ENCODE results near the gene POLE.

The POLE gene, protein sequence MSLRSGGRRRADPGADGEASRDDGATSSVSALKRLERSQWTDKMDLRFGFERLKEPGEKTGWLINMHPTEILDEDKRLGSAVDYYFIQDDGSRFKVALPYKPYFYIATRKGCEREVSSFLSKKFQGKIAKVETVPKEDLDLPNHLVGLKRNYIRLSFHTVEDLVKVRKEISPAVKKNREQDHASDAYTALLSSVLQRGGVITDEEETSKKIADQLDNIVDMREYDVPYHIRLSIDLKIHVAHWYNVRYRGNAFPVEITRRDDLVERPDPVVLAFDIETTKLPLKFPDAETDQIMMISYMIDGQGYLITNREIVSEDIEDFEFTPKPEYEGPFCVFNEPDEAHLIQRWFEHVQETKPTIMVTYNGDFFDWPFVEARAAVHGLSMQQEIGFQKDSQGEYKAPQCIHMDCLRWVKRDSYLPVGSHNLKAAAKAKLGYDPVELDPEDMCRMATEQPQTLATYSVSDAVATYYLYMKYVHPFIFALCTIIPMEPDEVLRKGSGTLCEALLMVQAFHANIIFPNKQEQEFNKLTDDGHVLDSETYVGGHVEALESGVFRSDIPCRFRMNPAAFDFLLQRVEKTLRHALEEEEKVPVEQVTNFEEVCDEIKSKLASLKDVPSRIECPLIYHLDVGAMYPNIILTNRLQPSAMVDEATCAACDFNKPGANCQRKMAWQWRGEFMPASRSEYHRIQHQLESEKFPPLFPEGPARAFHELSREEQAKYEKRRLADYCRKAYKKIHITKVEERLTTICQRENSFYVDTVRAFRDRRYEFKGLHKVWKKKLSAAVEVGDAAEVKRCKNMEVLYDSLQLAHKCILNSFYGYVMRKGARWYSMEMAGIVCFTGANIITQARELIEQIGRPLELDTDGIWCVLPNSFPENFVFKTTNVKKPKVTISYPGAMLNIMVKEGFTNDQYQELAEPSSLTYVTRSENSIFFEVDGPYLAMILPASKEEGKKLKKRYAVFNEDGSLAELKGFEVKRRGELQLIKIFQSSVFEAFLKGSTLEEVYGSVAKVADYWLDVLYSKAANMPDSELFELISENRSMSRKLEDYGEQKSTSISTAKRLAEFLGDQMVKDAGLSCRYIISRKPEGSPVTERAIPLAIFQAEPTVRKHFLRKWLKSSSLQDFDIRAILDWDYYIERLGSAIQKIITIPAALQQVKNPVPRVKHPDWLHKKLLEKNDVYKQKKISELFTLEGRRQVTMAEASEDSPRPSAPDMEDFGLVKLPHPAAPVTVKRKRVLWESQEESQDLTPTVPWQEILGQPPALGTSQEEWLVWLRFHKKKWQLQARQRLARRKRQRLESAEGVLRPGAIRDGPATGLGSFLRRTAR (N-terminal part only)

DNA sequence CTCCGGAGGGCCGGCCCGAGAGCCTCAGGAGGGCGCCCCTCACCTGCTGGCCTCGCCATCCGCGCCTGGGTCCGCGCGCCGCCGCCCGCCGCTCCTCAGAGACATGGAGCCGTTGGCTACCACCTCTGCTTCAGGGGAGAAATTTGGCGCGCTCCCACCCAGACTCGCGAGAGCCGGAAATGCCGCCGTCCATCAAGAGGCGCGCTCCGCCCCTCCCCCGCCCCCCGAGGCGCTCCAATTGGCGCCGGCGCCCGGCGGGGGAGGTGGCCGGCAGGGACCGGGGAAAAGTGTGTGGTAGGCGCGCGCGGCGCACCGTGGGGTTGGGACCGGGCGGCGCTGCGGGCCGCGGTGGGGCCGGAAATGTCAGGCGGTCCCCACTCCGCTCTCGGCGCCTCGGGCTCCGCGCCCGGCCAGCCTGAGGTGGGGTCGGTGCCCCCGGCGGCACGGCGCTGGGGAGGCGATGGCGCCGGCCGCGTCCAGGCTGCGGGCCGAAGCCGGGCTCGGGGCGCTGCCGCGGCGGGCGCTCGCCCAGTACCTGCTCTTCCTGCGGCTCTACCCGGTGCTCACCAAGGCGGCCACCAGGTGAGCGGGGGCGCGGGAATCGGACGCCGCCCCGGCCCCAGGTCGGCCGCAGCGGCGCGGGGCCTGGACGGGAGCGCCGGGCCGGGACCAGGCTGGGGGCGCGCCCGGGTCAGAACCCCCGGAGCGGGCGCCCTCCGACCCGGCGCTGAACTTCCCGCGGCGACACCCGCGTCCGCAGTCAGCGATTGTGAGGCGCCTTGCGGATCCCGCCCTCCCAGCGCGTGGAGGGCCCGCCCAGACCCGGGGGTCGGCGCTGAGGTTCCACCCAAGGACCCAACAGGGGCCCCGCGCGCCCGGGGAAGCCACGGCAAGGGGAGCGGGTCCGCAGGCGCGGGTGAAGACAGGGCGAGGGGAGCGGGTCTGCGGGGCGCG lies at the start of gene POLE, which contains the start of gene PXMP2:
TSS of gene POLE (minus strand) at position 132 of the 954 bp plus-strand sequence. CDS start at position 105, 27 bp downstream.
TSS of gene PXMP2 (plus strand) at position 377 of the 954 bp plus-strand sequence. CDS start at position 461, 84 bp downstream.
- in situ Hi-C loops (cut with MboI; ENCODE audit: low sequenced_read_pairs): no loop called here

DNA sequence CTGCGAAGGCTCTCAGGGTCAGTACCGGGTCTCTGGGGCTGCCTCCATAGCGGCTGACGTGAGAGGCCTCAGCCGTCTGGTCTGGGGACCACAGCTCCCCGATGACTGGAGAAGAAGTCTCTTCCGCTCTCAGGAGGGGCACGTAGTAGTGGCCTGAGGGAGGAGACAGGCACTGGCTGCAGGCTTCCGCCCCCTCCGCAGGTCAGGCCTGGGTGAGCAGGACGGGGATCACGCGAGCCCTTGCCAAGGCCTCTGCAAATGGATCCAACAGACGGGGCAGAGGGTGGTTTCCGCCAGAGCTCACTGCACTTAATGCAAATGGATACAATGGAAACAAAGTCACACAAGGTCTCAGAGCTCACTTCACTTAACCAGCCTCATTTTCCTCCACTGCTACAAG lies 49.8 kb upstream of the POLE start:
- in situ Hi-C loops (cut with MboI; ENCODE audit: low sequenced_read_pairs): no loop called here

- in situ Hi-C loops (cut with MboI; ENCODE audit: low sequenced_read_pairs): no loop called here
Observed at GRCh38 chr12:132736378-132736777, 49.2 kb upstream of the POLE start.

DNA sequence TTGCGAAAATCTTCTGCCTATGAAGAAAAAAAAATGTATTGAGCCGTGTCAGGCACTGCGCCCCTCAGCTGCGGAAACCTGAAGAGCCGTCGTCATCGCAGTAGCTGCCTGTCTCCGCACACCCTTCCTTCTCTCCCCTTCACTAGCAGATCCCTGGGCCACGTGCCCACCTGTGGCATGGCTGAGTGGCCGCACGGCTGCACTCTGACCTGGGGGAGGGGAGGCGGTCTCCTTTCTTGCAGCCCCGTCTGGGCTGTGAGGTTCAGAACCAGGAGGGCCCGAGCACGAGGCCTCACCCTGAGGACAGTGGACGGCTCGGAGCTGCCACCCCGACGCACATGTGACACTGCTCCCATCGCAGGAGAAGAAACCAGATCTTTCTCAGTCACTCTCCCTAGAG lies 48.4 kb upstream of the POLE start:
- in situ Hi-C loops (cut with MboI; ENCODE audit: low sequenced_read_pairs): no loop called here

DNA sequence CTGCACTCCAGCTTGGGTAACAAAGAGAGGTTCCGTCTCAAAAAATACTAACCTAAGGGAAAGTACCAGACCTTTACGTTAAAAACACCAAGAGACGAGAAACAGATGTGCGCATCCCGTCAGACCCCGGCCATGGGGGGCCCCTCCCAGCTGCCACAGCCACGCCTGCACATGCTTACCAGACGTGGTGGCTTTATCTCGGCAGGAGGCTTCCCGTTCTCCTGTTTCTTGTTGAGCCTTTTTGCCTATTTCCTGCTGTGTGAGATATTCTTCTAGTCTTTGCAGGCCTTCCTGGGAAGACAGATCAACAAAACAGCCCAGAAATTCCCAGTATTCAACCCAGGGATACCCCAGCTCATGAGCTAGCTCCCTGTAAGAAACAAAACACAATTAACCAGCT lies 47.1 kb upstream of the POLE start:
- in situ Hi-C loops (cut with MboI; ENCODE audit: low sequenced_read_pairs): no loop called here

- in situ Hi-C loops (cut with MboI; ENCODE audit: low sequenced_read_pairs): no loop called here
Observed at GRCh38 chr12:132731574-132731973, 44.4 kb upstream of the POLE start.

DNA sequence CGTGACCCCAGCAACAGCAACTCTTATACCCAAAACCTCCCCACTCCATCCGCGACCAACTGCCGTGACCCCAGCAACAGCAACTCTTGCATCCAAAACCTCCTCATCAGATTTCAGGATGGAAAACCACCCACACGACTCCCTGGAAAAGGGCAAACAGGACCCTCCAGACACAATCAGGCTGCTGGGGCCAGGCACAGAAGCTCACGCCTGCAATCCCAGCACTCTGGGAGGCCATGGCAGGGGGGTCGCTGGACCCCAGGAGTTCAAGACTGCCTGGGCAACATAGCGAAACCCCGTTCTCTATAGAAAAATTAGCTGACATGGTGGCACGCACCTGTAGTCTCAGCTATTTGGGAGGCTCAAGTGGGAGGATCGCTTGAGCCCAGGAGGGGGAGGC lies 43.2 kb upstream of the POLE start:
- in situ Hi-C loops (cut with MboI; ENCODE audit: low sequenced_read_pairs): no loop called here

- in situ Hi-C loops (cut with MboI; ENCODE audit: low sequenced_read_pairs): no loop called here
Observed at GRCh38 chr12:132729541-132730320, 42.6 kb upstream of the POLE start.

DNA sequence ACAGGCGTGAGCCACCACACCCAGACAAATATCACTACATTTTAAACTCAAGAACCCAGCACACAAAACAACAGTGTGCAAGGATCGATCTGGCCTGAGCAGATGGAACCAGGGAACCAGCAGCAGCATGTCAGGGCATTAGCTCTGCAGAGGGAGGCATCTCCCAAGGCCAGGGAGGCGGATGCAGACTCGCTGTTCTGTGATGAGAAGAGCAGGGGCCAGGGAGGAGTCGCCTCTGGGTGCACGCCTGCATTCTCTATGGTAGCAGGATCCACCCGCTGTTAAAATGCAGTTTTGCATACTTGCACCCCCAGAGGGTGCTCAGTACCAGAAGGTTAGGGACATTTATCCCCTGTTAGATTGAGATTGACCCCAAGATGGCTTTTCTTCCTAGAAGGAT lies 41.4 kb upstream of the POLE start:
- in situ Hi-C loops (cut with MboI; ENCODE audit: low sequenced_read_pairs): no loop called here

DNA sequence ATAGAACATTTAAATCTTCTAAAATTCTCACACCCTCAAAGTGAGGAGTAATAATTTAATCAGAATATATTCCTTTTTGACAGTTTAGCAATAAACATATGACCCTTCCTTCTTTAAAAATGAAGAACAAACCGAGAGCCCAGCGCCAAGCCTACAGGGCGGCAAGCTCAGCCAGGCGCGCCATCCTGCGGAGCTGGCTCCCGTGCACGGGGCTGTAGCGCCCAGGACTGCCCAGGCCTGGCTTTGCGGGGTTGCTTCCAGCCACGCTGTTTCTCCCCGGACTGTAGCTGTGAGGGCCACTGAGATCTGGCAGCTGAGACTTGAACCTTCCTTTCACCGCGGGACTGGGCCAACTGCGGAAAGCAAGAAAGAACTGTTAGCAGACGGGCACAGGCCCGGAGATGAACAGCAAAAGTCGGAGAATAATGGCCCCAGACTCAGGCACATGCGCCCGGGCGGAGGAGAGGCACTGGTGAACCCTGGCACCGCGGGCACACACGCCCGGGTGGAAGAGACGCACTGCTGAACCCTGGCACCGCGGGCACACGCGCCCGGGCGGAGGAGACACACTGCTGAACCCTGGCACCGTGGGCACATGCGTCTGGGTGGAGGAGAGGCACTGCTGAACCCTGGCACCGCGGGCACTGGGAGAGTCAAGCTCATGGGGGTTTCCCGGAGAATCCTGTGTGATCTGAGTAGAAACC lies 40.1 kb upstream of the POLE start:
- in situ Hi-C loops (cut with MboI; ENCODE audit: low sequenced_read_pairs): no loop called here

- in situ Hi-C loops (cut with MboI; ENCODE audit: low sequenced_read_pairs): no loop called here
Observed at GRCh38 chr12:132726386-132726785, 39.2 kb upstream of the POLE start.

DNA sequence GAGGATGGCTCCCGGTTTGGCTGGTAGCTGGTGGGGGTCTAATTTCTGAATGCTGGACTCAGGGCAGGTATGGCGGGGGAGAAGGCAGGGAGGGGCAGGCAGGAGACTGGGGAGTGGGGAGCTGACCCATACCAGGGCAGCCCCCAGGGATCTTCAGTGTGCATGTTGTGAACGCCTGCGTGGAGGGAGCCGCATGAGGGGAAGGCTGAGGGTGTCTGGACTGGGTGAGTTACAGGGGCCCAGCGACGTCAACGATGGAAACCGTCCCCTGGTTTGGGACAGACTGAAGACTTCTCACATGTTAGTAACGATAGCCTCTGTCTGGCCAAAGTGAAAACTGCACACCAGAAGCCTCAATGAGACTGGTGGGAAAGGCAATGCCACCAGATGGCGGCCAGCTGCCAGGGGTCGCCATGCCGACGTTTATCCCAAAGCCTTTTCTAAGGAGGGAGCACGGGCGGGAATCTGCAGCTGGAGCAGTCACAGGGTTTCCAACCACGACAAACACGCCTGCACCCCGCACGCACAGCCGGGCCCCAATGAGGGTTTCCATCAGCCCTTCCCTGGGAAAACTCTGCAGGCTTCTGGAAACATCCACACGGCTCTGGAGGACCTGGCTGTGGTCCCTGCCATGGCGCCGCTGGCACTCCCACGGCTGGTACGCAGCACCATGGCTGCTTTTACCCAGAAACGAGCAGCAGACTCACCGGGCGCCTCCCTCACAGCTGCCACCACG lies 37.5 kb upstream of the POLE start:
- in situ Hi-C loops (cut with MboI; ENCODE audit: low sequenced_read_pairs): no loop called here

DNA sequence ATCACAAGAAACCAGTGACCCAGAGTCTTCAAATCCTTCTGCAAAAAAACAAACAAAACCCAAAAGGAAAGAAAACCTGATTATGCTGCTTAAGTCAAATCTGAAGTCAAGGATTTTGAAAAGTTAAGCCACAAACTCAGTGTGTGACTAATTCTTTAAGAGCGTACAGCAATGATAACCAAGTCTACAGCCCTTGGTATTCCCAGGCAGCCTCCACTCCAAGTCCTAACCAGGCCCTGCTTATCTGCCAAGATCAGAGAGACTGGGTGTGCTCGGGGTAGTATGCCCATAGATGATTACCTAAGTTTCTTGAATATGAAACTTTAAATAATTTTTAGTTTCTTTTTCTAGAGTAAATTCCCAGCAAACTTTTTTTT lies 36.6 kb upstream of the POLE start:
- in situ Hi-C loops (cut with MboI; ENCODE audit: low sequenced_read_pairs): no loop called here

- in situ Hi-C loops (cut with MboI; ENCODE audit: low sequenced_read_pairs): no loop called here
Observed at GRCh38 chr12:132723015-132723763, 36.0 kb upstream of the POLE start.

GRCh38 chr12:132720606-132721345 lies 33.6 kb upstream of the POLE start:
- in situ Hi-C loops (cut with MboI; ENCODE audit: low sequenced_read_pairs): no loop called here

DNA sequence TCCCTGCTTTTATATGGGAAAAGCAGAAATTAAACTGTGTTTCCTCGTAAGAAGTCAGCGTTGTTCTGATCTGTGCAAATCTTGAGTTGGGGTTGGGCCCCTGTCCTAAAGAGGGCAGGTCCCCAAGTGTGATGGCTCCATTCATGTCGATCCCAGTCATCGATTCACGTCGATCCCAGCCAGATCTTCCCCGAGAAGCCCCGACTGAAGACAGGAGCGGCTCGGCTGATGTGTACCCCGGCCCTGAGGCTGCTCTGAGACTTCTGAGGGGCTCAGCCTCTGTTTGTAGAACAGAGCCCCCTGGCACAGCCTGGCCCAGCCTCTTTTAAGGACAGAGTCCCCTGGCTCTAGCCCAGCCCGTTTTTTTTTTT lies 32.8 kb upstream of the POLE start:
- in situ Hi-C loops (cut with MboI; ENCODE audit: low sequenced_read_pairs): no loop called here
